HepG2 (cell line): ENCODE measurements around the gene IGF2BP1. TPM values are rescaled to one million over a fixed set of nuclear protein-coding genes. Genes with fewer than 3 reads are reported as not detected.

Experiments used
- ATAC-seq: fragments of 200-7000 bp; cut with Tn5 transposase; 3 replicates; pipeline ENCODE4 v1.9.1; 2020; ENCODE audit warnings: mild to moderate bottlenecking, moderate library complexity
- BruUV-seq: library from RNA; stranded (reverse); fragments of 400-500 nt; replicated peaks from 2 replicates; lab custom pipeline; 2021; lab: Mats Ljungman, UMichigan
- CTCF ChIA-PET: fragments of 300-600 bp; formaldehyde crosslinking; extraction: SDS; loops from one replicate; lab custom pipeline; 2021; ENCODE audit warnings: low total read pairs, inconsistent platforms, low intra/inter-chr PET ratio; lab: Yijun Ruan, JAX
- POLR2A ChIA-PET: fragments of 350-600 bp; sonication (Branson Sonifier 250); formaldehyde crosslinking; loops from one replicate; lab custom pipeline; 2020; ENCODE audit warnings: antibody characterized with exemption, inconsistent platforms; lab: Yijun Ruan, JAX
- DNase-seq: peaks from one replicate; pipeline ENCODE4 v3.0.0-alpha.2; 2015; ENCODE audit warnings: low spot score
- FAIRE-seq: peaks from 3 replicates; lab custom pipeline; 2011; peaks lifted over from hg19 to GRCh38; lab: Jason Lieb, UNC
- H2AFZ ChIP-seq: one replicate; pipeline ENCODE4 v1.6.1; 2011; ENCODE audit warnings: low read length, inconsistent platforms
- H3K27ac ChIP-seq: fragments of 300-600 bp; 3 replicates; pipeline ENCODE4 v1.8.0; 2011; ENCODE audit warnings: mixed run types, mild to moderate bottlenecking, mixed read lengths, low read length, inconsistent platforms; ENCODE audit not compliant: insufficient read depth; ENCODE audit errors: extremely low read length
- H3K27me3 ChIP-seq, 2 experiments: fragments of 200-600 bp in 1 of 2; 2 replicates in 1 of 2; 3 replicates in 1 of 2; pipeline versions ENCODE4 v1.6.0 to v1.8.0; 2011; ENCODE audit warnings: low read length in 2 of 2, mild to moderate bottlenecking in 2 of 2, moderate library complexity in 2 of 2, inconsistent platforms in 1 of 2; ENCODE audit not compliant: insufficient read depth in 2 of 2, control insufficient read depth in 1 of 2
- H3K36me3 ChIP-seq, 2 experiments: fragments of 200-600 bp in 1 of 2; replicated peaks in 1 of 2; 2 replicates in 1 of 2; 3 replicates in 1 of 2; pipeline versions ENCODE4 v1.5.1 to v1.8.0; 2011; ENCODE audit warnings: low read length in 2 of 2, inconsistent platforms in 1 of 2; ENCODE audit not compliant: insufficient read depth in 2 of 2, control insufficient read depth in 1 of 2
- H3K4me1 ChIP-seq: 2 replicates; pipeline ENCODE4 v1.5.1; 2012; ENCODE audit warnings: low read length, inconsistent platforms; ENCODE audit not compliant: insufficient read depth
- H3K4me2 ChIP-seq: 2 replicates; pipeline ENCODE4 v1.6.0; 2011; ENCODE audit warnings: low read depth, low read length, inconsistent platforms
- H3K4me3 ChIP-seq, 3 experiments: fragments of 200-600 bp in 1 of 3; sonication (generic), shearing (Covaris generic) in 1 of 3; replicated peaks in 1 of 3; 2 replicates each; pipeline ENCODE4 v1.5.1; 2011 to 2016; ENCODE audit warnings: low read length in 3 of 3, inconsistent platforms in 2 of 3, low read depth in 2 of 3, mild to moderate bottlenecking in 2 of 3, control low read depth in 1 of 3, mixed read lengths in 1 of 3; ENCODE audit not compliant: insufficient read depth in 1 of 3
- H3K79me2 ChIP-seq: one replicate; pipeline ENCODE4 v1.6.1; 2011; ENCODE audit warnings: low read length, inconsistent platforms; ENCODE audit not compliant: insufficient read depth
- H3K9ac ChIP-seq: 2 replicates; pipeline ENCODE4 v1.6.0; 2011; ENCODE audit warnings: mild to moderate bottlenecking, low read depth, low read length, inconsistent platforms; ENCODE audit not compliant: insufficient read depth
- H3K9me3 ChIP-seq: 2 replicates; pipeline ENCODE4 v1.5.1; 2012; ENCODE audit warnings: mild to moderate bottlenecking, low read length
- H4K20me1 ChIP-seq: 2 replicates; pipeline ENCODE4 v1.6.0; 2011; ENCODE audit warnings: inconsistent platforms, mild to moderate bottlenecking, low read length, moderate library complexity; ENCODE audit not compliant: insufficient read depth
- ATF5 ChIP-seq: sonication (generic); formaldehyde crosslinking; IDR thresholded peaks from 2 replicates; pipeline ENCODE4 v1.4.0; 2020; ENCODE audit warnings: mild to moderate bottlenecking, low read depth, missing genetic modification reagents
- CBX5 ChIP-seq: sonication (generic); formaldehyde crosslinking; IDR thresholded peaks from 2 replicates; pipeline ENCODE4 v1.4.0; 2020; ENCODE audit warnings: missing genetic modification reagents, borderline replicate concordance
- DPF2 ChIP-seq: sonication (generic); formaldehyde crosslinking; IDR thresholded peaks from 2 replicates; pipeline ENCODE4 v1.4.0; 2020; ENCODE audit warnings: mild to moderate bottlenecking, low read depth, missing genetic modification reagents, borderline replicate concordance
- GATAD2A ChIP-seq: IDR thresholded peaks from 2 replicates; pipeline ENCODE4 v1.6.1; 2016
- ISL2 ChIP-seq: sonication (generic); formaldehyde crosslinking; IDR thresholded peaks from 2 replicates; pipeline ENCODE4 v1.5.0; 2020; ENCODE audit warnings: missing genetic modification reagents
- KMT2B ChIP-seq: IDR thresholded peaks from 2 replicates; pipeline ENCODE4 v1.6.1; 2016; ENCODE audit warnings: missing genetic modification reagents, missing compliant biosample characterization
- MEIS2 ChIP-seq: sonication (generic); formaldehyde crosslinking; IDR thresholded peaks from 2 replicates; pipeline ENCODE4 v1.9.0; 2021; ENCODE audit warnings: mild to moderate bottlenecking, missing genetic modification reagents
- MNT ChIP-seq: fragments of 450-650 bp; IDR thresholded peaks from 2 replicates; pipeline ENCODE4 v1.6.1; 2016
- NR2F6 ChIP-seq, 2 experiments: IDR thresholded peaks; 2 replicates each; pipeline ENCODE4 v1.6.1; 2016; ENCODE audit warnings: antibody characterized with exemption in 1 of 2, mild to moderate bottlenecking in 1 of 2
- PHF5A ChIP-seq: IDR thresholded peaks from one replicate; pipeline ENCODE4 v1.6.1; 2018; ENCODE audit warnings: low read depth, missing genetic modification reagents; ENCODE audit not compliant: unreplicated experiment
- REL ChIP-seq: sonication (generic); formaldehyde crosslinking; conservative IDR thresholded peaks from 2 replicates; pipeline ENCODE4 v1.8.0; 2022; ENCODE audit warnings: mild to moderate bottlenecking, missing genetic modification reagents, moderate library complexity
- RFXANK ChIP-seq: IDR thresholded peaks from 2 replicates; pipeline ENCODE4 v1.6.1; 2016
- TEF ChIP-seq: sonication (generic); formaldehyde crosslinking; IDR thresholded peaks from 2 replicates; pipeline ENCODE4 v1.5.0; 2020; ENCODE audit warnings: missing genetic modification reagents
- ZBTB14 ChIP-seq: sonication (generic); formaldehyde crosslinking; IDR thresholded peaks from 2 replicates; pipeline ENCODE4 v1.4.0; 2020; ENCODE audit warnings: missing genetic modification reagents
- ZMYM3 ChIP-seq: sonication (generic); formaldehyde crosslinking; IDR thresholded peaks from 2 replicates; pipeline ENCODE4 v1.5.1; 2020; ENCODE audit warnings: mild to moderate bottlenecking, missing genetic modification reagents
- ZNF275 ChIP-seq: sonication (generic); formaldehyde crosslinking; IDR thresholded peaks from 2 replicates; pipeline ENCODE4 v1.8.0; 2022; ENCODE audit warnings: missing genetic modification reagents, mild to moderate bottlenecking, inconsistent platforms, borderline replicate concordance
- ZNF800 ChIP-seq: sonication (generic); formaldehyde crosslinking; IDR thresholded peaks from 2 replicates; pipeline ENCODE4 v1.4.0; 2020; ENCODE audit warnings: missing genetic modification reagents
- WGBS: methylation state at CpG from one replicate; pipeline ENCODE4 v1.1.6; 2017; ENCODE audit warnings: low lambda C conversion rate; 5-methylcytosine and 5-hydroxymethylcytosine counted together
- in situ Hi-C: cut with HindIII; loops from 2 replicates; pipeline ENCODE4 v1.10.0; 2017; ENCODE audit warnings: low pct_unique_long_range_greater_than_20kb; ENCODE audit not compliant: extremely low pct_ligation_motif_present
- intact Hi-C: fragments of 100-400 bp; cut with micrococcal nuclease; formaldehyde crosslinking; loops from one replicate; pipeline ENCODE4 v1.10.0; 2022; ENCODE audit not compliant: unreplicated experiment
- polyA plus RNA-seq, 8 experiments: library from polyadenylated mRNA; depleted of rRNA in 3 of 8; stranded (reverse) in 7 of 8; unstranded in 1 of 8; fragments of >200 nt; fragmentation: Illumina TruSeq in 4 of 8; extraction: Trizol in 4 of 8; gene quantifications; 2 replicates each; pipeline versions ENCODE4 v1.2.1 to v1.2.3, GENCODE V29; 2011 to 2016; ENCODE audit warnings: low read depth in 4 of 8, missing spikeins in 1 of 8, mixed read lengths in 1 of 8; ENCODE audit not compliant: insufficient read depth in 1 of 8
- total RNA-seq, 5 experiments: library from RNA; depleted of rRNA; stranded (reverse); fragments of >200 nt; fragmentation: Illumina TruSeq; extraction: Trizol; gene quantifications; 2 replicates each; pipeline ENCODE4 v1.2.3, GENCODE V29; 2016; ENCODE audit warnings: low read depth in 1 of 5

IGF2BP1 gene
- total and polyA plus RNA-seq, 2 of the 13 experiments (the other 11 are each of a cell fraction or from before 2014, with no cell fraction given): 29.7 to 75.1 TPM

DNA sequence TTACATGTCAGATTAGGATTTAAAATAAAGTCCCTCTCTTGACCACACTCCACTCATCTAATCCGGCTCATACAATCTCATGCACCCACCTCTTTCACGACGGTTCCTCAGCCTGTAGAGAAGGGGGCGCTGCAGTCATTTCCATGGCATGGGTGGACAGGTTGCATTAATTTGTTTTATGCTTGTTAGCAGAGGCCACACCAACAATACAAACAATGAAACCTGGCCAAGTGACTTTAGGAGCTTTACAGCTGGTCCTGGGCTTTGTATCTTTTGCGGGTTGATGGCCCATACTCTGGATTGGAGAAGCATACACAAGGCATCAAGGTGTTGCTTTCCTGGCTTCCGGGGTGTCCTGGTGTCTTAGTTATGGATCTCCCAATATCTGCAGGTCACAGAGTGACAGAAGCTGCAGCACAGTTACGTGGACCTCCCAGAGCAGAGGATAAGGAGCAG is 42.9 kb upstream of the IGF2BP1 start:
- peak overlapping the region; percentile 96 for H2AFZ ChIP-seq
- TF ChIP-seq GATAD2A (CRISPR knock-in tag) (peak; percentile 75), CBX5 (CRISPR knock-in tag) (peak; percentile 48; the same call in 1 of the 2 replicates), REL (CRISPR knock-in tag) (no peak), ATF5 (no peak), ZBTB14 (no peak), MNT (no peak), NR2F6 (IDR thresholded peaks at IDR 0.05) (0 out of 2 replicates have a peak, but pooled peaks have one; percentile 39), NR2F6 (CRISPR knock-in tag; IDR thresholded peaks at IDR 0.05) (0 out of 2 replicates have a peak, but pooled peaks have one; percentile 21), RFXANK (no peak), PHF5A (peak; percentile 48), ZNF800 (CRISPR knock-in tag) (no peak), DPF2 (no peak), MEIS2 (CRISPR knock-in tag) (0 out of 2 replicates have a peak, but pooled peaks have one; percentile 28), ZNF275 (CRISPR knock-in tag) (no peak), TEF (CRISPR knock-in tag) (no peak), KMT2B (CRISPR knock-in tag) (peak; percentile 40; the same call in 1 of the 2 replicates), ISL2 (CRISPR knock-in tag) (no peak; the same call in 1 of the 2 replicates), ZMYM3 (CRISPR knock-in tag) (peak; percentile 58; the same call in 1 of the 2 replicates)

More for the DNA sequence above, 42.9 kb upstream of the IGF2BP1 start:
- POLR2A ChIA-PET: interaction anchor here (0.9 to 4.1 kb wide), 9 partner anchors 10 to 78 kb away, joined by 3 to 27 read pairs (median 5); partner anchors contain the start of genes IGF2BP1 and SNF8
- Histone ChIP-seq H3K4me3 (peak overlapping the region in 2 of 3 experiments; percentile 1 to 61; a peak in 3 of 6 replicates), H3K27ac (no peak overlapping the region), H3K4me1 (peaks cover 38% of the 10 kb centered on the region), H3K9me3 (no peaks in the 10 kb centered on the region), H3K9ac (peak overlapping the region; percentile 36; the same call in 1 of the 2 replicates), H3K4me2 (peak overlapping the region; percentile 83), H3K27me3 (no peaks in the 10 kb centered on the region), H4K20me1 (no peaks in the 10 kb centered on the region), H3K36me3 (no peaks in the 10 kb centered on the region), H3K79me2 (no peaks in the 10 kb centered on the region)
- in situ Hi-C loops (loop anchor here (5.0 kb wide), 1 partner anchor 68 kb away; no protein-coding TSS in a partner anchor), intact Hi-C loops (loop anchor here (1.0 to 2.0 kb wide), 3 partner anchors 42 to 82 kb away; partner anchors contain the start of gene IGF2BP1)
- DNase-seq (peak; percentile 79), ATAC-seq (peak; percentile 96), FAIRE-seq (peak; percentile 75)
- 4% methylated on average over 7 of the region's 7 CpGs for WGBS
- BruUV-seq: no TSS peak
- CTCF ChIA-PET: interaction anchor here (1.2 to 2.1 kb wide), 5 partner anchors 42 to 82 kb away, joined by 3 to 63 read pairs (median 7); no protein-coding TSS in a partner anchor
